DND-41 (cell line): ENCODE measurements around the gene LRP1.

Source experiments
- ATAC-seq: fragments of 200-7000 bp; cut with Tn5 transposase; 3 replicates; pipeline ENCODE4 v1.9.1; 2021; ENCODE audit warnings: low read depth; ENCODE audit not compliant: insufficient read depth
- DNase-seq: peaks from one replicate; pipeline ENCODE4 v3.0.0-alpha.2; 2020
- H2AFZ ChIP-seq: 2 replicates; pipeline ENCODE4 v1.6.0; 2012; ENCODE audit warnings: low read depth, low read length
- H3K27ac ChIP-seq: 2 replicates; pipeline ENCODE4 v1.5.1; 2012; ENCODE audit warnings: low read length, inconsistent platforms
- H3K27me3 ChIP-seq: fragments of 200-600 bp; sonication (generic); 2 replicates; pipeline ENCODE4 v1.6.0; 2012; ENCODE audit warnings: low read length, mild to moderate bottlenecking, inconsistent platforms; ENCODE audit not compliant: insufficient read depth, poor library complexity
- H3K36me3 ChIP-seq: 2 replicates; pipeline ENCODE4 v1.5.1; 2012; ENCODE audit warnings: low read length, inconsistent platforms; ENCODE audit not compliant: insufficient read depth
- H3K4me1 ChIP-seq: 2 replicates; pipeline ENCODE4 v1.5.1; 2012; ENCODE audit warnings: mild to moderate bottlenecking, low read length; ENCODE audit not compliant: insufficient read depth
- H3K4me2 ChIP-seq: 2 replicates; pipeline ENCODE4 v1.6.0; 2012; ENCODE audit warnings: mild to moderate bottlenecking, moderate library complexity, low read length, inconsistent platforms; ENCODE audit not compliant: insufficient read depth
- H3K4me3 ChIP-seq, 2 experiments: fragments of 200-600 bp in 1 of 2; shearing (Covaris generic) in 1 of 2; 2 replicates each; pipeline ENCODE4 v1.5.1; 2012 to 2016; ENCODE audit warnings: inconsistent platforms in 2 of 2, low read length in 2 of 2, mild to moderate bottlenecking in 2 of 2, low read depth in 1 of 2, moderate library complexity in 1 of 2
- H3K79me2 ChIP-seq: 2 replicates; pipeline ENCODE4 v1.6.0; 2012; ENCODE audit warnings: low read length, inconsistent platforms; ENCODE audit not compliant: insufficient read depth
- H3K9ac ChIP-seq: 2 replicates; pipeline ENCODE4 v1.6.0; 2012; ENCODE audit warnings: low read depth, mild to moderate bottlenecking, inconsistent platforms, low read length, moderate library complexity
- H3K9me3 ChIP-seq: 2 replicates; pipeline ENCODE4 v1.5.1; 2012; ENCODE audit warnings: low read length, moderate library complexity, mild to moderate bottlenecking, inconsistent platforms; ENCODE audit not compliant: insufficient read depth, severe bottlenecking
- H4K20me1 ChIP-seq: 2 replicates; pipeline ENCODE4 v1.6.0; 2012; ENCODE audit warnings: low read length; ENCODE audit not compliant: insufficient read depth
- EZH2 ChIP-seq: IDR thresholded peaks from 3 replicates; pipeline ENCODE4 v1.6.1; 2012; ENCODE audit warnings: borderline replicate concordance, low read depth, mild to moderate bottlenecking, moderate library complexity, low read length, inconsistent platforms; ENCODE audit not compliant: severe bottlenecking
- TF ChIP-seq, protein P1 (sequence below): IDR thresholded peaks from 2 replicates; pipeline ENCODE4 v1.5.1; 2012; ENCODE audit warnings: borderline replicate concordance, low read length, moderate library complexity, mild to moderate bottlenecking; ENCODE audit not compliant: poor library complexity, severe bottlenecking; ENCODE audit errors: extremely low read depth

The LRP1 gene

DNA sequence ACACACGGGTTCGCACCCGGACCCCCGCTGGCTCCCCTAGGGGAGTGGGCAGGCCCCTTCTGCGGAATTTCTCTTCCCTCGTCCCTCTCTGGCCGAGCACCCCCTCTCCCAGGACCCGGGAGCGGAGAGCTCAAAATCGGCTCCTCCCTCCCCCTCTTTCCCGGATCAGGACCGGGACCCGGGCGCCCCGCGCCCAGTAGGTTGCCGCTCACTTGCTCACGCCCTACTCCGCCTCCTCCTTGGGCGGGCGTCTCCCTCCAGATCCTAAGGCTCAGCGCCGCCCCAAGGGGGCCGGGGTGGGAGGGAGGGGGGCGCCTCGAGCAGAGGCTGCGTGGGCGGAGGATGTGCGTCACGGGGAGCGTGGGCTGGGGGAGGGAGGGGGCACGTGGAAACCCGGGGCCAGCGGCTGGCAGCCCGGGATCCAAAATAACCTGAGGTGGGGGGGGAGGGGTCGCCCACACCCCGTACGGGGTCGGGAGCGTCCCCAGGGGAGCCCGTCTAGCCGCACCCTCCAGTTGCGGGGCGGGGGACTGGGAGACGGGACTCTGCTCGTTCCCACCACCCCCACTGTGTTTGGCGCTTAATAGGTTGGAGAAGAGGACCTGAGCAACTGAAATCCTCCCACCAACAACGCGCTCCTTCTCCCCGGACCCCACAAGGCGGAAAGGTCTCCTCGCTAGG, 41.1 kb upstream of the LRP1 start:
- H2AFZ ChIP-seq = peak overlapping the region; percentile 94
- ATAC-seq = peak; percentile 63

DNA sequence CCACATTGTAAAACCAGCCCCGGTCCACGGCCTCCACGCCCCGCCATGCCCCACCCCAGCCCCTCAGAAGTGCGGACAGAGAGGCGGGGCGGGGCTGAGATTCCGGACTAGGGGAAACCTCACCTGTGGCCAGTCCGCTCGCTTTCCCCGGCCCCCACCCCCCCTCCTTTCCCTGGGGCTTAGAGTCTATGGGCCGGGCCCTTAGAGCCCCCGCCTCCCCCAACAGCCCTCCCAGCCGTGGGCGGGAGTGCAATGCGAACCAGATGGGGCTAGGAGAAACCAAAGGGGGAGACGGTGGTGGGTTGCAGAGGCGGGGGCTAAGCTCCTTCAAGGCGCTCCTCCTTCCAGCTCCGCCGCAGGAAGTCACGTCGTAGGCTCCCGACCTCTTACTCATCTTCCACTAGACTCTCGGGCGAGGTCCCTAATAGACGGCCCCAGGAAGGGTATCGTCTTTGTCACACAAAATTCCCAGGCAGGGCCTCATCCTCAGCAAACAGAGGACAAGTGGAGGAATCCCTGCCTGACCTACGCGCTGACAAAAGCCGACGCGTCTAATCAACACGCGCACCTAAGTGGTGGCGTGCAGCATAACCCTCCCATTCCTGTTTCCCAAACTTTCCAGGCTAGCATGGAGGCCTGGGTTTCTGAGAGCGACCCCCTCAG, 40.5 kb upstream of the LRP1 start:
- peak overlapping the region; percentile 94 for H2AFZ ChIP-seq
- peak; percentile 95 for DNase-seq

More for the DNA sequence above, 41.1 kb upstream of the LRP1 start:
- Histone ChIP-seq H3K4me3 (peak overlapping the region; percentile 65 to 76), H4K20me1 (peaks cover 1% of the 10 kb centered on the region; the same call in 1 of the 2 replicates), H3K4me1 (peaks cover 35% of the 10 kb centered on the region), H3K79me2 (peaks cover 11% of the 10 kb centered on the region), H3K27ac (peak overlapping the region; percentile 100), H3K27me3 (no peaks in the 10 kb centered on the region), H3K4me2 (peak overlapping the region; percentile 99), H3K9ac (peak overlapping the region; percentile 95), H3K9me3 (no peaks in the 10 kb centered on the region), H3K36me3 (peaks cover 13% of the 10 kb centered on the region)
- TF ChIP-seq, protein P1, sequence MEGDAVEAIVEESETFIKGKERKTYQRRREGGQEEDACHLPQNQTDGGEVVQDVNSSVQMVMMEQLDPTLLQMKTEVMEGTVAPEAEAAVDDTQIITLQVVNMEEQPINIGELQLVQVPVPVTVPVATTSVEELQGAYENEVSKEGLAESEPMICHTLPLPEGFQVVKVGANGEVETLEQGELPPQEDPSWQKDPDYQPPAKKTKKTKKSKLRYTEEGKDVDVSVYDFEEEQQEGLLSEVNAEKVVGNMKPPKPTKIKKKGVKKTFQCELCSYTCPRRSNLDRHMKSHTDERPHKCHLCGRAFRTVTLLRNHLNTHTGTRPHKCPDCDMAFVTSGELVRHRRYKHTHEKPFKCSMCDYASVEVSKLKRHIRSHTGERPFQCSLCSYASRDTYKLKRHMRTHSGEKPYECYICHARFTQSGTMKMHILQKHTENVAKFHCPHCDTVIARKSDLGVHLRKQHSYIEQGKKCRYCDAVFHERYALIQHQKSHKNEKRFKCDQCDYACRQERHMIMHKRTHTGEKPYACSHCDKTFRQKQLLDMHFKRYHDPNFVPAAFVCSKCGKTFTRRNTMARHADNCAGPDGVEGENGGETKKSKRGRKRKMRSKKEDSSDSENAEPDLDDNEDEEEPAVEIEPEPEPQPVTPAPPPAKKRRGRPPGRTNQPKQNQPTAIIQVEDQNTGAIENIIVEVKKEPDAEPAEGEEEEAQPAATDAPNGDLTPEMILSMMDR = no peak
- DNase-seq = peak; percentile 93

DNA sequence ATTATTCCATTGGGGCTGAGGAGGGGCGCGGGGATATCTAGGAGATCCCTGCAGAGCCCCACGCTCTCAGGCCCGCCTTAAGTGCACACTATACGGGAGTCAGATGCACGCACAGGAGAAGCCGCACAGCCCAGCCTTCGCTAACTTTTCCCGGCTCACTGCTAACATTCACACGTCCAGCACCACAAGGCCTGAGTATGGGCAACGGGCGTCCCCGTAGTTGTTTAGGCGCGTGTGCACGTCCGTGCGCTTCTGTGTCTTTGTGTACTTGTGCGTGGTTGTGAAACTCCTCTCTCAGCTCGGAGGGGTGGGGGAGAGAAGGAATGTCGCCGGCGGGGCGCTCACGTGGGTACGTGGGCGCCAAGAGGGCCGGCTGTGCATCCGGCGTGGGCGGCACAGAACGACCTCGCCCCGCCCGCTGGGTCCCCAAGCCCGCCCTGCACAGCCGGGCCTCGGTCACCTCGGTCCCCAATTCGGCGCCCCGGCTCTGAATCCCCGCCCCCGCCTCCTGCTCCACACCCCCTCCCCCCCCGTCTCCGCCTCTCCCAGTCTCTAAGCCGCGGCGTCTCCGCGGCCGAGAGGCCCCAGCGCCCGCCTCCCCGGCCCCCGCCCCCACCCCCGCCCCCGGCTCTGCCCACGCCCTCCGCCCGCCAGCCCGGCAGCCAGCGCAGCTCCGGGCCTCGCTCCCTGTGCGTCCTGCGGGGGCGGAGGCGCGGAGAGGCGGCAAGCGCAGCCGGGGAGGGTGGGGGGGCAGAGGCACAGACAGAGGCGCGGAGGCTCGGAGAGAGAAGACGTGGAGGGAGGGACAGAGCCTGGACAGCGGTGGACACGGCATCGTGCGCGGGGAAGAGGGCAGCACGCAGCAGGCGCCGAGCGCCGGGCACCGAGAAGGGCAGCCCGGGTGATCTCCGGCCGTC, 39.7 kb upstream of the LRP1 start, which contains the start of gene NAB2:
TSS of gene NAB2 (plus strand) at position 761 of the 917 bp plus-strand sequence. CDS start 158 bp downstream, outside the sequence.
- H4K20me1 ChIP-seq = peaks cover 11% of the 10 kb centered on the region
- H3K27me3 ChIP-seq = no peaks in the 10 kb centered on the region
- DNase-seq (peak; percentile 96), ATAC-seq (peak; percentile 68)
- H3K4me1 ChIP-seq = peaks cover 35% of the 10 kb centered on the region
- peak within 1 kb of the TSS; percentile 94 for H2AFZ ChIP-seq
- peaks cover 11% of the 10 kb centered on the region for H3K79me2 ChIP-seq
- peak within 1 kb of the TSS; percentile 68 to 92 for H3K4me3 ChIP-seq
- peak within 1 kb of the TSS; percentile 95 for H3K9ac ChIP-seq
- no peaks in the 10 kb centered on the region for H3K9me3 ChIP-seq
- peak within 1 kb of the TSS; percentile 100 for H3K27ac ChIP-seq
- peaks cover 24% of the 10 kb centered on the region for H3K36me3 ChIP-seq
- peak within 1 kb of the TSS; percentile 99 for H3K4me2 ChIP-seq
- TF ChIP-seq, protein P1 = no peak

More for the DNA sequence above, 40.5 kb upstream of the LRP1 start:
- Histone ChIP-seq H3K36me3 (peaks cover 20% of the 10 kb centered on the region), H4K20me1 (peaks cover 7% of the 10 kb centered on the region), H3K27me3 (no peaks in the 10 kb centered on the region), H3K9ac (peak overlapping the region; percentile 95), H3K4me1 (peaks cover 35% of the 10 kb centered on the region), H3K4me2 (peak overlapping the region; percentile 99), H3K79me2 (peaks cover 11% of the 10 kb centered on the region), H3K27ac (peak overlapping the region; percentile 100), H3K4me3 (peak overlapping the region; percentile 65 to 76), H3K9me3 (no peaks in the 10 kb centered on the region)
- TF ChIP-seq EZH2 = no peak
- TF ChIP-seq, protein P1 = no peak
- ATAC-seq = peak; percentile 69
